ENCODE measurements around the gene TFRC.
"Not testable (repeated sequence)": the region's sequence is repeated elsewhere in the genome, so short reads cannot be mapped to it uniquely, and the experiment has no call there.

Gene TFRC

DNA sequence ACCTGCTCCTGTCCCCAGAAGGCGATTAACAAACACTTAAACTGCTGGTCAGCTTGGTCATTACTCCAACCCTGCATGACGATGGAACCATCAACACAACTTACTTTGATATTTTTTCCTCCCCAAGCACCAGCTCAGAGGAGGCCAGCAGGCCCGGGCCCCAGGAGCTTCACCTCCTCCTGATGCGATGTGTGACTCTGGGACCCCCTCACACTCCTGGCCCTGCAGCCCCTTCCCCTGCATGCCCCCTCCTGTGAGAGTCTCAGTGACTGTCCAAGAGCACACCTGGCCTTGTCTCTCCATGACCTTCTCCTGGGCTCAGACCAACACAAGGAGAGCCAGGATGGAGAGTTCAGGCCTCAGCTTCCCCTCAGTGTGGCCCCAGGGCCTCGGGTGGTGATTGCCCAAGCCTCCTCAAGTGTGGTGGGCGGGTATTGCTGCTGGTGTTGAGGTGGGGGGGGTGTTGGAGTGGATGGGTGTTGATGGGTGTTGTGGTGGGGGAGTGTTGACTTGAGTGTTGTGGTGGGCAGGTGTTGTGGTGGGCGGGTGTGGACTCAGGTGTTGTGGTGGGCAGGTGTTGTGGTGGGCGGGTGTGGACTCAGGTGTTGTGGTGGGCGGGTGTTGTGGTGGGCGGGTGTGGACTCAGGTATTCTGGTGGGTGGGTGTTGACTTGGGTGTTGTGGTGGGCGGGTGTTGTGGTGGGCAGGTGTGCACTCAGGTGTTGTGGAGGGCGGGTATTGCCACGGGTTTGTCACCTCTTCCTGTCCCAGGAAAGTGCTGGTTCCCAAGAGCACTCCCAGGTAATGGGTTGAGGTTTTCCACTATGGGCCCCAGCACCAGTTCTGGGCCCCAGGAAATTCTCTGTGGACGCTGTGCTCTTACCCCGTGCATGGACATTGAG lies 68.1 kb downstream of the TFRC start:
- Mint-ChIP-seq H3K36me3 (no peaks in the 10 kb centered on the region), H3K4me1 (no peaks in the 10 kb centered on the region), H3K27ac (no peak overlapping the region), H3K27me3 (peaks cover 14% of the 10 kb centered on the region in 2 donors), H3K4me3 (no peak overlapping the region), H3K9me3 (peaks cover 4% of the 10 kb centered on the region in 2 donors)
- ATAC-seq (replicated peaks): no peak
- DNase-seq: no peak

GRCh38 chr3:196012941-196013476 lies 68.9 kb downstream of the TFRC start:
- Mint-ChIP-seq H3K4me1 (no peaks in the 10 kb centered on the region), H3K4me3 (no peak overlapping the region), H3K27me3 (peaks cover 17 to 23% of the 10 kb centered on the region in 2 donors), H3K27ac (no peak overlapping the region), H3K36me3 (no peaks in the 10 kb centered on the region), H3K9me3 (peaks cover 2 to 4% of the 10 kb centered on the region in 2 donors)
- no peak for DNase-seq
- ATAC-seq (replicated peaks): no peak

DNA sequence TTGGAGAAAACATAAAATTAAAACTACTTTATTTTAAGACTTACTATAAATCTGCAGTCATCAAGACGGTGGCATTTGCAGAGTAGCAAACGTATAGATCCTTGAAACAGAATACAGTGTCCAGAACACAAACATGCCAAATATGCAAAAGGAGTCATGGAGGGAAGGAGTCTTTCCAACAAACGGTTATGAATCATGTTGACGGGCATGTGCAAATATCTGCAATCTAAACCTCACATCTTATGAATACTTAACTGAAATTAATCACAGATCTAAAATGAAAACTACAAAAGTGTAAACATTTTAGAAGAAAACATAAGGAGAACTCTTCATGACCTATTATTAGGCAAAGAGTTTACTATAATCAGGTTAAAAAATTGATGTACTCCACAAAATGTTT lies 69.4 kb downstream of the TFRC start:
- Mint-ChIP-seq H3K4me3 (no peak overlapping the region), H3K36me3 (no peaks in the 10 kb centered on the region), H3K27me3 (peaks cover 22 to 26% of the 10 kb centered on the region in 2 donors), H3K27ac (no peak overlapping the region), H3K4me1 (no peaks in the 10 kb centered on the region), H3K9me3 (peaks cover 2 to 4% of the 10 kb centered on the region in 2 donors)
- ATAC-seq (replicated peaks): no peak
- DNase-seq: no peak

DNA sequence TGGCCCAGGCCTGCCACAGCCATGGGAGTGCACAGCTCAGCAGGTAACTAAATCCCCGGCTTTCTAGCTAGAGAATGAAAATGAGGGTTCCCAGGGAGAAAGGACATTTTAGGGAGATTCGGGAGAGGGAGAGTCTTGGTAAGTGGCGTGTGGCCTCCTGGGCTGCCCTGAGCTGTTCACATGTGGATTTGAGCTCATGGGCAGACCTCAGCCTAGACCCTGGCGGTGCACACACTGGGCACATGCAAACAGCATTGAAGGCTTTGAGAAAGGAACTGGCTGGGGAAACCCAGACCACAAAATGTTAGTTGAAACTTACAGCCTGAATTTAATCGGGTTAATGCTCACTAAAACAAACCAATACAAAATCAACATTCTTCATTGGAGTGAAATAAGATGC lies 72.4 kb downstream of the TFRC start:
- Mint-ChIP-seq H3K4me1 (no peaks in the 10 kb centered on the region), H3K27ac (no peak overlapping the region), H3K4me3 (no peak overlapping the region), H3K9me3 (peaks cover 2 to 4% of the 10 kb centered on the region in 2 donors), H3K36me3 (no peaks in the 10 kb centered on the region), H3K27me3 (peaks cover 26 to 27% of the 10 kb centered on the region in 2 donors)
- ATAC-seq (replicated peaks) (no peak), DNase-seq (no peak)

DNA sequence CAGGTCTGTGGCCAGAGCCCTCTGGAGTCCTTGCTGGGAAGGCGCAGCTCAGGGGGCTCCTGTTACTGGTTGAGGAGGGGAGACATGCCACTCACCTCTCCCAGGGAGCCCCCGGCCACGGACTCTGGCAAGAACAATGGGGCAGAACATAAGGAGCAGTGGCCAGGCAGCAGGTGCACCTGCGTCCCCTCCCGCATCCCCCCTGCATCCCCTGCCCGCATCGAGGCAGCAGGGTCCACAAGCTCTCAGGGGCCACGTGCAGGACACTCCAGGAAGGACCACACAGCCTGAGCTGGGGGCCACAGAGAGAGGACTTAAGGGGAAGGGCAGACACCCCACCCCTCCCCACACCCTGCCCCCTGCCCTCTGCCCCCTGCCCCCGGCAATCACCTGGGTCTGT lies 73.0 kb downstream of the TFRC start:
- Mint-ChIP-seq H3K27ac (no peak overlapping the region), H3K4me1 (no peaks in the 10 kb centered on the region), H3K36me3 (no peaks in the 10 kb centered on the region), H3K27me3 (peaks cover 26 to 27% of the 10 kb centered on the region in 2 donors), H3K9me3 (peaks cover 2 to 4% of the 10 kb centered on the region in 2 donors), H3K4me3 (no peak overlapping the region)
- DNase-seq (no peak), ATAC-seq (replicated peaks) (no peak)

- no peak overlapping the region for H3K27ac Mint-ChIP-seq
- peaks cover 2 to 4% of the 10 kb centered on the region in 2 donors for H3K9me3 Mint-ChIP-seq
- H3K4me3 Mint-ChIP-seq: no peak overlapping the region
- ATAC-seq (replicated peaks) (no peak), DNase-seq (no peak)
- peaks cover 26 to 27% of the 10 kb centered on the region in 2 donors for H3K27me3 Mint-ChIP-seq
- H3K36me3 Mint-ChIP-seq: no peaks in the 10 kb centered on the region
- no peaks in the 10 kb centered on the region for H3K4me1 Mint-ChIP-seq
Measured at GRCh38 chr3:196008387-196008786, 73.5 kb downstream of the TFRC start.

DNA sequence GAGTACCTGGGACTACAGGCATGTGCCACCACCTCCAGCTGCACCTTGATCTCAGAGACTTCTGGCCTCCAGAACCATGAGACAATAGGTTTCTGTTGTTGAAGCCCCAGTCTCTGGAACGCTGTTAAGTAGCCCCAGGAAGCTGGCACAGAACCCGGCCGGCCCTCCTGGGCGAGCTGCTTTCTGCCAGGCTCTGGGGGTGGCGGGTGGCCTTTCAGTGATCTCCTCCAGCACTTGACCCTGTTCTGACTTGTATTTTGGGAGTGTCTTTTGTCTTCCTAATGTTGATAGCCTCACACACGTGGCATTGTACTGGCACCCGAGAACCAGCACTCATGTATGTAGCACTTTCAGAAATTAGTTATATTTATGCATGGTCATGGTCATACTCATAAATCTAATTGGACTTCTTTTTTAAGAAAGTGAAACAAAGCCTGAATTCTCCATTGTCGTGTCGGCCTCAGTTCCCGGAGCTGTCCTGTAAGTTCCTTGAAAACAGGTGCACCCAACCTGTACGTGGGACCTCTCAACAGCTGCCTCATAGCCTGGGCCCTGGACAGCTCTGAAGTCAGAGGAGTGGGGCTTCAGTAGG lies 74.0 kb downstream of the TFRC start:
- H3K4me3 Mint-ChIP-seq: no peak overlapping the region
- H3K9me3 Mint-ChIP-seq: peaks cover 2 to 4% of the 10 kb centered on the region in 2 donors
- no peak for DNase-seq
- H3K36me3 Mint-ChIP-seq: no peaks in the 10 kb centered on the region
- H3K27ac Mint-ChIP-seq: no peak overlapping the region
- no peaks in the 10 kb centered on the region for H3K4me1 Mint-ChIP-seq
- no peak for ATAC-seq (replicated peaks)
- peaks cover 26 to 27% of the 10 kb centered on the region in 2 donors for H3K27me3 Mint-ChIP-seq

DNA sequence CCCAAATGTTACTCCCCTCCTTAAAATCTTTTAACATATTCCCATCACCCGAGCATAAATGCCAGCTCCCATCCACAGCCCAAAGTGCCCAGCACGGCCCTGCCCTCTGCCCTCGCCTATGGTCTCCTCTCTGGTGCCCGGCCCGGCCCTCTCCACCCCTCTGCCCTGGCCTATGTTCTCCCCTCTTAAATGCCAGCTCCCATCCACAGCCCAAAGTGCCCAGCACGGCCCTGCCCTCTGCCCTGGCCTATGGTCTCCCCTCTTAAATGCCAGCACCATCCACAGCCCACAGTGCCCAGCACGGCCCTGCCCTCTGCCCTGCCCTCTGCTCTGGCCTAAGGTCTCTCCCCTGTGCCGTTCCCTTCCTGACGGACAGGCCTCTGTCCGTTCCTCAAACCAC lies 76.6 kb downstream of the TFRC start:
- not testable (repeated sequence) for H3K27ac Mint-ChIP-seq; ATAC-seq (replicated peaks); H3K4me3 Mint-ChIP-seq; H3K36me3 Mint-ChIP-seq; H3K4me1 Mint-ChIP-seq; H3K9me3 Mint-ChIP-seq; DNase-seq
- peaks cover 24 to 26% of the 10 kb centered on the region in 2 donors for H3K27me3 Mint-ChIP-seq

DNA sequence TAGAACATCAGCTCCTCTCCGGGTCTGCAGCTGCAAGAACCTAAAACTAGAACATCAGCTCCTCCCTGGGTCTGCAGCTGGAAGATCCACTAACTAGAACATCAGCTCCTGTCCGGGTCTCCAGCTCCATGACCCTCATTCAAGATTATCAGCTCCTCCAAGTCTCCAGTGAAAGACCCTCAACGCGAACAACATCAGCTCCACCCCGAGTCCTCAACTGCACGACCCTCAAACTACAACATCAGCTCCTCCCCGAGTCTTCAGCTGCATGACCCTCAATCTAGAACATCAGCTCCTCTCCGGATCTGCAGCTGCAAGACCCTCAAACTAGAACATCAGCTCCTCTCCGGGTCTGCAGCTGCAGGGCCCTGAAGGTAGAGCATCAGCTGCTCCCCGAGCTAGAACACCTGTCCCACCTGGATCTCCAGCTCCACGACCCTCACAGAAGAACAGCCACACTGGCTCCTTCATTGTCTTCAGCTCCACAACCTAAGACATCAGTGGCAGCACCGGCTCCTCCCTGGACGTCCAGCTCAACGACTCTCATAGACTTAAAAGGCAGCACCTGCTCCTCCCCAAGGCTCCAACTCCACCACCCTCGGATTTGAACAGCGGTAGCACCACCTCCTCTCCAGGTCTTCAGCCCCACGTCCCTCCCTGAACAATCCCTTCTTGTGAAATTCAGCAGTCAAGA lies 77.4 kb downstream of the TFRC start:
- H3K9me3 Mint-ChIP-seq; H3K27ac Mint-ChIP-seq; H3K4me1 Mint-ChIP-seq; DNase-seq; H3K4me3 Mint-ChIP-seq; ATAC-seq (replicated peaks); H3K36me3 Mint-ChIP-seq: not testable (repeated sequence)
- H3K27me3 Mint-ChIP-seq: peaks cover 20 to 26% of the 10 kb centered on the region in 2 donors

- Mint-ChIP-seq H3K4me3 (no peak overlapping the region), H3K4me1 (no peaks in the 10 kb centered on the region), H3K9me3 (no peaks in the 10 kb centered on the region), H3K27me3 (peaks cover 21 to 32% of the 10 kb centered on the region in 2 donors), H3K27ac (no peak overlapping the region), H3K36me3 (peaks cover 0 to 4% of the 10 kb centered on the region in 2 donors)
- no peak for DNase-seq
- no peak for ATAC-seq (replicated peaks)
Measured at GRCh38 chr3:196003611-196004010, 78.3 kb downstream of the TFRC start.

DNA sequence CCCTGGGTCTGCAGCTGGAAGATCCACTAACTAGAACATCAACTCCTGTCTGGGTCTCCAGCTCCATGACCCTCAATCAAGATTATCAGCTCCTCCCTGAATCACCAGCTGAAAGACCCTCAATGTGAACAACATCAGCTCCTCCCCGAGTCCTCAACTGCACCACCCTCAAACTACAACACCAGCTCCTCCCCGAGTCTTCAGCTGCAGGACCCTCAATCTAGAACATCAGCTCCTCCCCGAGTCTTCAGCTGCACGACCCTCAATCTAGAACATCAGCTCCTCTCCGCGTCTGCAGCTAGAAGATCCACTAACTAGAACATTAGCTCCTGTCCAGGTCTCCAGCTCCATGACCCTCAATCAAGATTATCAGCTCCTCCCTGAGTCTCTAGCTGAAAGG lies 79.2 kb downstream of the TFRC start:
- not testable (repeated sequence) for H3K4me3 Mint-ChIP-seq; H3K36me3 Mint-ChIP-seq; H3K9me3 Mint-ChIP-seq; H3K27ac Mint-ChIP-seq; ATAC-seq (replicated peaks); H3K4me1 Mint-ChIP-seq; DNase-seq
- H3K27me3 Mint-ChIP-seq: peaks cover 12 to 26% of the 10 kb centered on the region in 2 donors

- not testable (repeated sequence) for H3K4me3 Mint-ChIP-seq; H3K4me1 Mint-ChIP-seq; H3K36me3 Mint-ChIP-seq; H3K27ac Mint-ChIP-seq; H3K9me3 Mint-ChIP-seq; DNase-seq; ATAC-seq (replicated peaks)
- peaks cover 11 to 19% of the 10 kb centered on the region in 2 donors for H3K27me3 Mint-ChIP-seq
Measured at GRCh38 chr3:196001240-196001639, 80.7 kb downstream of the TFRC start.

DNA sequence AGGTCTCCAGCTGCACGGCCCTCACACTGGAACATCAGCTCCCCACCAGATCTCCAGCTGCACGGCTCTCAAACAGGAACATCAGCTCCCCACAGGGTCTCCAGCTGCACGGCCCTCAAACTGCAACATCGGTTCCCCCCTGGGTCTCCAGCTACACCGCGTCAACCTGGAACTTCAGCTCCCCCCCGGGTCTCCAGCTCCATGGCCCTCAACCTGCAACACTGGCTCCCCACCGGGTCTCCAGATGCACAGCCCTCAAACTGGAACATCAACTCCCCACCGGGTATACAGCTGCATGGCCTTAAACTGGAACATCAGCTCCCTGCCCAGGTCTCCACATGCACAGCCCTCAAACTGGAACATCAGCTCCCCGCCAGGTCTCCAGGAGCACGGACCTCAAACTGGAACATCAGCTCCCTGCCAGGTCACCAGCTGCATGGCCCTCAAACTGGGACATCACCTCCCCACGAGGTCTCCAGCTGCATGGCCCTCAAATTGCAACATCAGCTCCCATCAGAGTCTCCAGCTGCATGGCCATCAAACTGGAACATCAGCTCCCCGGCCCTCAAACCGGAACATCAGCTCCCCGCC lies 81.4 kb downstream of the TFRC start:
- ATAC-seq (replicated peaks); H3K36me3 Mint-ChIP-seq; H3K9me3 Mint-ChIP-seq; H3K4me3 Mint-ChIP-seq; H3K27ac Mint-ChIP-seq; DNase-seq; H3K4me1 Mint-ChIP-seq: not testable (repeated sequence)
- peaks cover 11 to 19% of the 10 kb centered on the region in 2 donors for H3K27me3 Mint-ChIP-seq

- ATAC-seq (replicated peaks): no peak
- H3K36me3 Mint-ChIP-seq: peaks cover 0 to 6% of the 10 kb centered on the region in 2 donors
- DNase-seq: no peak
- H3K4me1 Mint-ChIP-seq: no peaks in the 10 kb centered on the region
- no peak overlapping the region for H3K27ac Mint-ChIP-seq
- peaks cover 11 to 19% of the 10 kb centered on the region in 2 donors for H3K27me3 Mint-ChIP-seq
- no peaks in the 10 kb centered on the region for H3K9me3 Mint-ChIP-seq
- no peak overlapping the region for H3K4me3 Mint-ChIP-seq
Measured at GRCh38 chr3:195999896-196000295, 82.0 kb downstream of the TFRC start.

Data from stimulated activated naive B cell treated with anti-CD40 and anti-IgM and Interleukin-4, amounts not matched to agents 10 μg/mL and 1 μg/mL and 100 μg/mL, for 72 hours (primary cell).